GM12873 (cell line): ENCODE data around the gene PREP.
A peak's percentile ranks its signal among the peaks of the same experiment; 100 is the strongest.

ENCODE experiments used
- CTCF ChIP-seq: IDR thresholded peaks from 2 replicates; pipeline ENCODE4 v1.5.1; 2012; ENCODE audit warnings: low read depth, mild to moderate bottlenecking, moderate library complexity, low read length, control low read depth; ENCODE audit not compliant: insufficient read depth; ENCODE audit errors: missing control alignments

Gene PREP

GRCh38 chr6:105319331-105319730 lies 83.6 kb downstream of the PREP start:
- TF ChIP-seq CTCF: no peak

GRCh38 chr6:105318660-105319059 lies 84.2 kb downstream of the PREP start:
- TF ChIP-seq CTCF: no peak

GRCh38 chr6:105317607-105318533 lies 85.0 kb downstream of the PREP start:
- TF ChIP-seq CTCF: peak; percentile 47

GRCh38 chr6:105313211-105313610 lies 89.7 kb downstream of the PREP start:
- no peak for TF ChIP-seq CTCF

- no peak for TF ChIP-seq CTCF
Observed at GRCh38 chr6:105310947-105311346, 91.9 kb downstream of the PREP start.

GRCh38 chr6:105310371-105310770 lies 92.5 kb downstream of the PREP start:
- no peak for TF ChIP-seq CTCF

- no peak for TF ChIP-seq CTCF
Observed at GRCh38 chr6:105308840-105309239, 94.0 kb downstream of the PREP start.
